Keratinocyte (primary cell): ENCODE data around the gene SLC1A2. TPM values are rescaled to one million over a fixed set of nuclear protein-coding genes. Genes with fewer than 3 reads are reported as not detected.
A peak's percentile ranks its signal among the peaks of the same experiment; 100 is the strongest.

ENCODE experiments used
- DNase-seq: peaks from one replicate; pipeline ENCODE4 v3.0.0-alpha.2; 2011; ENCODE audit warnings: low read depth, missing footprints, low spot score
- FAIRE-seq: peaks from 2 replicates; lab custom pipeline; 2011; peaks lifted over from hg19 to GRCh38; lab: Jason Lieb, UNC
- H2AFZ ChIP-seq: 2 replicates; pipeline ENCODE4 v1.6.0; 2012; ENCODE audit warnings: low read length, control low read depth, inconsistent platforms; ENCODE audit not compliant: control insufficient read depth
- H3K27ac ChIP-seq: 2 replicates; pipeline ENCODE4 v1.5.1; 2011; ENCODE audit warnings: low read length; ENCODE audit not compliant: control insufficient read depth, insufficient read depth
- H3K27me3 ChIP-seq: 3 replicates; pipeline ENCODE4 v1.6.0; 2011; ENCODE audit warnings: low read length; ENCODE audit not compliant: control insufficient read depth, insufficient read depth; ENCODE audit errors: extremely low read depth
- H3K36me3 ChIP-seq, 2 experiments: 2 replicates in 1 of 2; 3 replicates in 1 of 2; pipeline ENCODE4 v1.5.1; 2011; ENCODE audit warnings: low read length in 2 of 2, mild to moderate bottlenecking in 1 of 2; ENCODE audit not compliant: control insufficient read depth in 2 of 2, insufficient read depth in 2 of 2; ENCODE audit errors: extremely low read depth in 1 of 2
- H3K4me1 ChIP-seq: 3 replicates; pipeline ENCODE4 v1.5.1; 2011; ENCODE audit warnings: low read length; ENCODE audit not compliant: control insufficient read depth, insufficient read depth; ENCODE audit errors: extremely low read depth
- H3K4me2 ChIP-seq: 3 replicates; pipeline ENCODE4 v1.6.0; 2011; ENCODE audit warnings: low read depth, low read length; ENCODE audit not compliant: control insufficient read depth, insufficient read depth; ENCODE audit errors: extremely low read depth
- H3K4me3 ChIP-seq, 3 experiments: fragments of 200-600 bp in 1 of 3; sonication (generic) in 1 of 3; 2 replicates in 2 of 3; 3 replicates in 1 of 3; pipeline ENCODE4 v1.5.1; 2011 to 2016; ENCODE audit warnings: low read length in 3 of 3, mild to moderate bottlenecking in 3 of 3, control low read depth in 2 of 3, inconsistent platforms in 1 of 3, low read depth in 1 of 3, mixed read lengths in 1 of 3, mixed run types in 1 of 3, moderate library complexity in 1 of 3; ENCODE audit not compliant: control insufficient read depth in 2 of 3, insufficient read depth in 2 of 3; ENCODE audit errors: extremely low read depth in 1 of 3
- H3K79me2 ChIP-seq: 2 replicates; pipeline ENCODE4 v1.6.0; 2012; ENCODE audit warnings: low read length; ENCODE audit not compliant: control insufficient read depth, insufficient read depth
- H3K9ac ChIP-seq: 3 replicates; pipeline ENCODE4 v1.6.0; 2011; ENCODE audit warnings: low read length; ENCODE audit not compliant: control insufficient read depth, insufficient read depth; ENCODE audit errors: extremely low read depth
- H3K9me1 ChIP-seq: 3 replicates; pipeline ENCODE4 v1.6.0; 2011; ENCODE audit warnings: low read length; ENCODE audit not compliant: control insufficient read depth, insufficient read depth; ENCODE audit errors: extremely low read depth
- H3K9me3 ChIP-seq: 2 replicates; pipeline ENCODE4 v1.5.1; 2012; ENCODE audit warnings: low read depth, low read length; ENCODE audit not compliant: control insufficient read depth
- H4K20me1 ChIP-seq: 3 replicates; pipeline ENCODE4 v1.6.0; 2011; ENCODE audit warnings: low read length; ENCODE audit not compliant: control insufficient read depth, insufficient read depth; ENCODE audit errors: extremely low read depth
- EZH2 ChIP-seq: IDR thresholded peaks from one replicate; pipeline ENCODE4 v1.6.1; 2012; ENCODE audit warnings: inconsistent platforms, mild to moderate bottlenecking, low read length, moderate library complexity
- dilution Hi-C: fragments of 300-500 bp; cut with MboI; formaldehyde crosslinking; loops from one replicate; pipeline ENCODE4 v1.7.0; 2020; ENCODE audit warnings: low sequenced_read_pairs; ENCODE audit not compliant: extremely low pct_ligation_motif_present
- polyA plus RNA-seq, 5 experiments: library from polyadenylated mRNA; depleted of rRNA in 3 of 5; stranded (reverse) in 3 of 5; stranded (forward) in 1 of 5; unstranded in 1 of 5; fragments of >200 nt; gene quantifications; 1 replicate in 1 of 5; 2 replicates in 3 of 5; 3 replicates in 1 of 5; pipeline versions ENCODE4 v1.2.1 to v1.2.3, GENCODE V29; 2011 to 2012; ENCODE audit warnings: missing spikeins in 2 of 5, low read depth in 1 of 5, low replicate concordance in 1 of 5
- TF ChIP-seq, protein P1 (sequence below), 3 experiments: IDR thresholded peaks in 1 of 3; conservative IDR thresholded peaks in 1 of 3; optimal IDR thresholded peaks in 1 of 3; 2 replicates in 2 of 3; 3 replicates in 1 of 3; pipeline versions ENCODE3 to v1.5.1; 2011; ENCODE audit warnings: low read length in 3 of 3, mild to moderate bottlenecking in 3 of 3, moderate library complexity in 2 of 3, control low read depth in 1 of 3, inconsistent platforms in 1 of 3; ENCODE audit not compliant: insufficient read depth in 2 of 3; ENCODE audit errors: extremely low read depth in 1 of 3

Gene SLC1A2
- polyA plus RNA-seq, 1 donor (not counting 4 experiments of a cell fraction or from before 2014, with no cell fraction given), result under 0.01 TPM

- Histone ChIP-seq H3K27me3 (no peaks in the 10 kb centered on the region), H3K9me3 (no peaks in the 10 kb centered on the region), H3K27ac (no peak overlapping the region), H2AFZ (no peak overlapping the region), H3K9ac (no peak overlapping the region), H3K36me3 (no peaks in the 10 kb centered on the region), H3K4me1 (peaks cover 25% of the 10 kb centered on the region), H3K79me2 (no peaks in the 10 kb centered on the region), H4K20me1 (no peaks in the 10 kb centered on the region), H3K4me3 (no peak overlapping the region), H3K4me2 (no peak overlapping the region), H3K9me1 (no peaks in the 10 kb centered on the region)
- dilution Hi-C loops, result no loop called here
- DNase-seq (no peak), FAIRE-seq (no peak)
- TF ChIP-seq EZH2, result no peak
- TF ChIP-seq, protein P1, sequence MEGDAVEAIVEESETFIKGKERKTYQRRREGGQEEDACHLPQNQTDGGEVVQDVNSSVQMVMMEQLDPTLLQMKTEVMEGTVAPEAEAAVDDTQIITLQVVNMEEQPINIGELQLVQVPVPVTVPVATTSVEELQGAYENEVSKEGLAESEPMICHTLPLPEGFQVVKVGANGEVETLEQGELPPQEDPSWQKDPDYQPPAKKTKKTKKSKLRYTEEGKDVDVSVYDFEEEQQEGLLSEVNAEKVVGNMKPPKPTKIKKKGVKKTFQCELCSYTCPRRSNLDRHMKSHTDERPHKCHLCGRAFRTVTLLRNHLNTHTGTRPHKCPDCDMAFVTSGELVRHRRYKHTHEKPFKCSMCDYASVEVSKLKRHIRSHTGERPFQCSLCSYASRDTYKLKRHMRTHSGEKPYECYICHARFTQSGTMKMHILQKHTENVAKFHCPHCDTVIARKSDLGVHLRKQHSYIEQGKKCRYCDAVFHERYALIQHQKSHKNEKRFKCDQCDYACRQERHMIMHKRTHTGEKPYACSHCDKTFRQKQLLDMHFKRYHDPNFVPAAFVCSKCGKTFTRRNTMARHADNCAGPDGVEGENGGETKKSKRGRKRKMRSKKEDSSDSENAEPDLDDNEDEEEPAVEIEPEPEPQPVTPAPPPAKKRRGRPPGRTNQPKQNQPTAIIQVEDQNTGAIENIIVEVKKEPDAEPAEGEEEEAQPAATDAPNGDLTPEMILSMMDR (optimal IDR thresholded peaks at IDR 0.05 in 1 of 3, IDR thresholded peaks at IDR 0.05 in 1 of 3, conservative IDR thresholded peaks at IDR 0.05 in 1 of 3; ENCODE audit: extremely low read depth in 1 of 3, insufficient read depth in 2 of 3, low read length in 3 of 3), result no peak
Measured at GRCh38 chr11:35324183-35324886, 95.0 kb downstream of the SLC1A2 start.

DNA sequence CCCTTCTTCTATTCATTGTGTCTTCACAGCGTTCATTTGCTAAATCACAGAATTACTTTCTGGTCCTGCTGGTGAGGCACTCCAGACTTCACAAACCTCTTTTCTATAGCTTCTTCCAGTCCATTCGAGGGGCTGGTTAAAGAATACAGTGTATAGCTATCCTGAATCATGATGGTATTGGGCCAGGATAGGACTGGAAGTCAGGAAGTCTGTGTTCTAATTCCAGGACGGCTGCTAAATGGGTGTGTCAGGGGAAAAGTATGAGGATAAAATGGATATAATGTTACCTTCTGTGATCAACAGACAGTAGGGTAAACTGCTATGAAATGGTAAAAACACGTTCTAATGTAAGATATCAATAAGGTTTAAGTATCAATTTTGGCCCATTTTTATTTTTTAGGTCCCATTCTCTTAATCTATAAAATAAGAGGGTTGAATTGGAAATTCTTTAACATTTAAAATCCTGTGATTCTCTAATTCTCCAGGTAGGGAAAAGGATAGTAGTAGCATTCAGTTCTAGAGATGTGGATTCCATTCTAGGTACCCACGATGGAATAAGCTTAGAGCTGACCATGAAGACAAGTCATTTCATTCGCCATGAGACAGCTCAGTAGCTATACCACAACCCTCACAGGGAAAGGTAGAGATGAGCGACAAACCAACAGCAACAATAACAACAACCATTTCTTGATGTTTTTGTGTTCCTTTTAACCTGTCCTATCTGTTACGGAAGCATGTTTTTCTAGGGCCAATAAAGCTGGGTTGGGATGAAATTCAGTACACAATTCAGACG, 96.1 kb downstream of the SLC1A2 start:
- DNase-seq (no peak), FAIRE-seq (no peak)
- Histone ChIP-seq H2AFZ (peak overlapping the region; percentile 32), H3K79me2 (no peaks in the 10 kb centered on the region), H3K27me3 (no peaks in the 10 kb centered on the region), H3K9me3 (no peaks in the 10 kb centered on the region), H3K4me3 (no peak overlapping the region), H3K36me3 (no peaks in the 10 kb centered on the region), H3K4me1 (peaks cover 25% of the 10 kb centered on the region), H3K27ac (no peak overlapping the region), H4K20me1 (no peaks in the 10 kb centered on the region), H3K4me2 (peak overlapping the region; percentile 9), H3K9ac (no peak overlapping the region), H3K9me1 (no peaks in the 10 kb centered on the region)
- dilution Hi-C loops, result no loop called here
- no peak for TF ChIP-seq EZH2
- TF ChIP-seq, protein P1 (optimal IDR thresholded peaks at IDR 0.05 in 1 of 3, IDR thresholded peaks at IDR 0.05 in 1 of 3, conservative IDR thresholded peaks at IDR 0.05 in 1 of 3; ENCODE audit: extremely low read depth in 1 of 3, insufficient read depth in 2 of 3, low read length in 3 of 3), result no peak
